ENCODE results near the gene SPOCK2.

SPOCK2 gene

GRCh38 chr10:72087969-72088888, at the start of gene SPOCK2:
Gene SPOCK2, minus strand, starts transcription at chr10:72088551. Its CDS starts 223 bp downstream, at chr10:72088328.
- in situ Hi-C loops (cut with MboI; ENCODE audit: low sequenced_read_pairs) = no loop called here

- in situ Hi-C loops (cut with MboI; ENCODE audit: low sequenced_read_pairs) = loop anchor here (25.0 kb wide), 1 partner anchor 200 kb away; no protein-coding TSS in a partner anchor
Observed at GRCh38 chr10:72137583-72137982, 49.2 kb upstream of the SPOCK2 start.

GRCh38 chr10:72136225-72136624, 47.9 kb upstream of the SPOCK2 start:
- in situ Hi-C loops (cut with MboI; ENCODE audit: low sequenced_read_pairs) = loop anchor here (25.0 kb wide), 1 partner anchor 201 kb away; no protein-coding TSS in a partner anchor

GRCh38 chr10:72134785-72135767, 46.7 kb upstream of the SPOCK2 start:
- in situ Hi-C loops (cut with MboI; ENCODE audit: low sequenced_read_pairs) = loop anchor here (25.0 kb wide), 1 partner anchor 202 kb away; no protein-coding TSS in a partner anchor

- in situ Hi-C loops (cut with MboI; ENCODE audit: low sequenced_read_pairs) = loop anchor here (25.0 kb wide), 1 partner anchor 204 kb away; no protein-coding TSS in a partner anchor
Observed at GRCh38 chr10:72133517-72133916, 45.2 kb upstream of the SPOCK2 start.

- in situ Hi-C loops (cut with MboI; ENCODE audit: low sequenced_read_pairs) = loop anchor here (25.0 kb wide), 1 partner anchor 204 kb away; no protein-coding TSS in a partner anchor
Observed at GRCh38 chr10:72132854-72133253, 44.5 kb upstream of the SPOCK2 start.

GRCh38 chr10:72127571-72127970, 39.2 kb upstream of the SPOCK2 start:
- in situ Hi-C loops (cut with MboI; ENCODE audit: low sequenced_read_pairs) = loop anchor here (25.0 kb wide), 1 partner anchor 210 kb away; no protein-coding TSS in a partner anchor

GRCh38 chr10:72126872-72127232, 38.5 kb upstream of the SPOCK2 start:
- in situ Hi-C loops (cut with MboI; ENCODE audit: low sequenced_read_pairs) = loop anchor here (25.0 kb wide), 1 partner anchor 210 kb away; no protein-coding TSS in a partner anchor

GRCh38 chr10:72126184-72126871, 38.0 kb upstream of the SPOCK2 start:
- in situ Hi-C loops (cut with MboI; ENCODE audit: low sequenced_read_pairs) = loop anchor here (25.0 kb wide), 1 partner anchor 211 kb away; no protein-coding TSS in a partner anchor

GRCh38 chr10:72124989-72125388, 36.6 kb upstream of the SPOCK2 start:
- in situ Hi-C loops (cut with MboI; ENCODE audit: low sequenced_read_pairs) = loop anchor here (25.0 kb wide), 1 partner anchor 212 kb away; no protein-coding TSS in a partner anchor

- in situ Hi-C loops (cut with MboI; ENCODE audit: low sequenced_read_pairs) = no loop called here
Observed at GRCh38 chr10:72124381-72124780, 36.0 kb upstream of the SPOCK2 start.

- in situ Hi-C loops (cut with MboI; ENCODE audit: low sequenced_read_pairs) = no loop called here
Observed at GRCh38 chr10:72123616-72124015, 35.3 kb upstream of the SPOCK2 start.

GRCh38 chr10:72122221-72122620, 33.9 kb upstream of the SPOCK2 start:
- in situ Hi-C loops (cut with MboI; ENCODE audit: low sequenced_read_pairs) = no loop called here

GRCh38 chr10:72121389-72121788, 33.0 kb upstream of the SPOCK2 start:
- in situ Hi-C loops (cut with MboI; ENCODE audit: low sequenced_read_pairs) = no loop called here

GRCh38 chr10:72116372-72116771, 28.0 kb upstream of the SPOCK2 start:
- in situ Hi-C loops (cut with MboI; ENCODE audit: low sequenced_read_pairs) = no loop called here

- in situ Hi-C loops (cut with MboI; ENCODE audit: low sequenced_read_pairs) = no loop called here
Observed at GRCh38 chr10:72114706-72115450, 26.5 kb upstream of the SPOCK2 start.

GRCh38 chr10:72110673-72111401, 22.5 kb upstream of the SPOCK2 start:
- in situ Hi-C loops (cut with MboI; ENCODE audit: low sequenced_read_pairs) = no loop called here

- in situ Hi-C loops (cut with MboI; ENCODE audit: low sequenced_read_pairs) = no loop called here
Observed at GRCh38 chr10:72109636-72110157, 21.3 kb upstream of the SPOCK2 start.

All from HL-60/S4 (cell line).